ENCODE measurements around the gene GVQW3. TPM values are rescaled to one million over a fixed set of nuclear protein-coding genes. Genes with fewer than 3 reads are reported as not detected.

The GVQW3 gene
- total and polyA plus RNA-seq, 2 of the 8 experiments (the other 6 are each of a cell fraction or from before 2014, with no cell fraction given) = 5.5 to 8.1 TPM

- TF ChIP-seq BCL11A (IDR thresholded peaks at IDR 0.05; ENCODE audit: low read depth in 2 of 2, low read length in 2 of 2) (no peak), SP2 (IDR thresholded peaks at IDR 0.05; ENCODE audit: low read length) (no peak), KDM4A (IDR thresholded peaks at IDR 0.05; ENCODE audit: low read depth, low read length, severe bottlenecking) (no peak), FOSL1 (IDR thresholded peaks at IDR 0.05; ENCODE audit: insufficient read depth, low read depth, low read length) (no peak), ASH2L (IDR thresholded peaks at IDR 0.05; ENCODE audit: low read length) (no peak)
- TF ChIP-seq, protein P1, sequence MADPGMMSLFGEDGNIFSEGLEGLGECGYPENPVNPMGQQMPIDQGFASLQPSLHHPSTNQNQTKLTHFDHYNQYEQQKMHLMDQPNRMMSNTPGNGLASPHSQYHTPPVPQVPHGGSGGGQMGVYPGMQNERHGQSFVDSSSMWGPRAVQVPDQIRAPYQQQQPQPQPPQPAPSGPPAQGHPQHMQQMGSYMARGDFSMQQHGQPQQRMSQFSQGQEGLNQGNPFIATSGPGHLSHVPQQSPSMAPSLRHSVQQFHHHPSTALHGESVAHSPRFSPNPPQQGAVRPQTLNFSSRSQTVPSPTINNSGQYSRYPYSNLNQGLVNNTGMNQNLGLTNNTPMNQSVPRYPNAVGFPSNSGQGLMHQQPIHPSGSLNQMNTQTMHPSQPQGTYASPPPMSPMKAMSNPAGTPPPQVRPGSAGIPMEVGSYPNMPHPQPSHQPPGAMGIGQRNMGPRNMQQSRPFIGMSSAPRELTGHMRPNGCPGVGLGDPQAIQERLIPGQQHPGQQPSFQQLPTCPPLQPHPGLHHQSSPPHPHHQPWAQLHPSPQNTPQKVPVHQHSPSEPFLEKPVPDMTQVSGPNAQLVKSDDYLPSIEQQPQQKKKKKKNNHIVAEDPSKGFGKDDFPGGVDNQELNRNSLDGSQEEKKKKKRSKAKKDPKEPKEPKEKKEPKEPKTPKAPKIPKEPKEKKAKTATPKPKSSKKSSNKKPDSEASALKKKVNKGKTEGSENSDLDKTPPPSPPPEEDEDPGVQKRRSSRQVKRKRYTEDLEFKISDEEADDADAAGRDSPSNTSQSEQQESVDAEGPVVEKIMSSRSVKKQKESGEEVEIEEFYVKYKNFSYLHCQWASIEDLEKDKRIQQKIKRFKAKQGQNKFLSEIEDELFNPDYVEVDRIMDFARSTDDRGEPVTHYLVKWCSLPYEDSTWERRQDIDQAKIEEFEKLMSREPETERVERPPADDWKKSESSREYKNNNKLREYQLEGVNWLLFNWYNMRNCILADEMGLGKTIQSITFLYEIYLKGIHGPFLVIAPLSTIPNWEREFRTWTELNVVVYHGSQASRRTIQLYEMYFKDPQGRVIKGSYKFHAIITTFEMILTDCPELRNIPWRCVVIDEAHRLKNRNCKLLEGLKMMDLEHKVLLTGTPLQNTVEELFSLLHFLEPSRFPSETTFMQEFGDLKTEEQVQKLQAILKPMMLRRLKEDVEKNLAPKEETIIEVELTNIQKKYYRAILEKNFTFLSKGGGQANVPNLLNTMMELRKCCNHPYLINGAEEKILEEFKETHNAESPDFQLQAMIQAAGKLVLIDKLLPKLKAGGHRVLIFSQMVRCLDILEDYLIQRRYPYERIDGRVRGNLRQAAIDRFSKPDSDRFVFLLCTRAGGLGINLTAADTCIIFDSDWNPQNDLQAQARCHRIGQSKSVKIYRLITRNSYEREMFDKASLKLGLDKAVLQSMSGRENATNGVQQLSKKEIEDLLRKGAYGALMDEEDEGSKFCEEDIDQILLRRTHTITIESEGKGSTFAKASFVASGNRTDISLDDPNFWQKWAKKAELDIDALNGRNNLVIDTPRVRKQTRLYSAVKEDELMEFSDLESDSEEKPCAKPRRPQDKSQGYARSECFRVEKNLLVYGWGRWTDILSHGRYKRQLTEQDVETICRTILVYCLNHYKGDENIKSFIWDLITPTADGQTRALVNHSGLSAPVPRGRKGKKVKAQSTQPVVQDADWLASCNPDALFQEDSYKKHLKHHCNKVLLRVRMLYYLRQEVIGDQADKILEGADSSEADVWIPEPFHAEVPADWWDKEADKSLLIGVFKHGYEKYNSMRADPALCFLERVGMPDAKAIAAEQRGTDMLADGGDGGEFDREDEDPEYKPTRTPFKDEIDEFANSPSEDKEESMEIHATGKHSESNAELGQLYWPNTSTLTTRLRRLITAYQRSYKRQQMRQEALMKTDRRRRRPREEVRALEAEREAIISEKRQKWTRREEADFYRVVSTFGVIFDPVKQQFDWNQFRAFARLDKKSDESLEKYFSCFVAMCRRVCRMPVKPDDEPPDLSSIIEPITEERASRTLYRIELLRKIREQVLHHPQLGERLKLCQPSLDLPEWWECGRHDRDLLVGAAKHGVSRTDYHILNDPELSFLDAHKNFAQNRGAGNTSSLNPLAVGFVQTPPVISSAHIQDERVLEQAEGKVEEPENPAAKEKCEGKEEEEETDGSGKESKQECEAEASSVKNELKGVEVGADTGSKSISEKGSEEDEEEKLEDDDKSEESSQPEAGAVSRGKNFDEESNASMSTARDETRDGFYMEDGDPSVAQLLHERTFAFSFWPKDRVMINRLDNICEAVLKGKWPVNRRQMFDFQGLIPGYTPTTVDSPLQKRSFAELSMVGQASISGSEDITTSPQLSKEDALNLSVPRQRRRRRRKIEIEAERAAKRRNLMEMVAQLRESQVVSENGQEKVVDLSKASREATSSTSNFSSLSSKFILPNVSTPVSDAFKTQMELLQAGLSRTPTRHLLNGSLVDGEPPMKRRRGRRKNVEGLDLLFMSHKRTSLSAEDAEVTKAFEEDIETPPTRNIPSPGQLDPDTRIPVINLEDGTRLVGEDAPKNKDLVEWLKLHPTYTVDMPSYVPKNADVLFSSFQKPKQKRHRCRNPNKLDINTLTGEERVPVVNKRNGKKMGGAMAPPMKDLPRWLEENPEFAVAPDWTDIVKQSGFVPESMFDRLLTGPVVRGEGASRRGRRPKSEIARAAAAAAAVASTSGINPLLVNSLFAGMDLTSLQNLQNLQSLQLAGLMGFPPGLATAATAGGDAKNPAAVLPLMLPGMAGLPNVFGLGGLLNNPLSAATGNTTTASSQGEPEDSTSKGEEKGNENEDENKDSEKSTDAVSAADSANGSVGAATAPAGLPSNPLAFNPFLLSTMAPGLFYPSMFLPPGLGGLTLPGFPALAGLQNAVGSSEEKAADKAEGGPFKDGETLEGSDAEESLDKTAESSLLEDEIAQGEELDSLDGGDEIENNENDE (IDR thresholded peaks at IDR 0.05; ENCODE audit: insufficient replicate concordance, low read length) = no peak
Observed at GRCh38 chr11:76336597-76336996, 44.5 kb upstream of the GVQW3 start (continued).

Data from H1 (cell line).